Osteoblast (primary cell): ENCODE data around the gene KRTAP6-3. TPM values are rescaled to one million over a fixed set of nuclear protein-coding genes. Genes with fewer than 3 reads are reported as not detected.

ENCODE experiments used
- DNase-seq: peaks from one replicate; pipeline ENCODE4 v3.0.0; 2011; ENCODE audit warnings: low spot score, mixed read lengths; ENCODE audit not compliant: insufficient read length; ENCODE audit errors: missing footprints
- H2AFZ ChIP-seq: 2 replicates; pipeline ENCODE4 v1.6.0; 2011; ENCODE audit warnings: mild to moderate bottlenecking, low read length
- H3K27ac ChIP-seq: 2 replicates; pipeline ENCODE4 v1.5.1; 2011; ENCODE audit warnings: mild to moderate bottlenecking, low read depth, low read length, moderate library complexity
- H3K27me3 ChIP-seq: 2 replicates; pipeline ENCODE4 v1.6.0; 2012; ENCODE audit warnings: mild to moderate bottlenecking, control low read depth, inconsistent platforms, low read length, moderate library complexity; ENCODE audit not compliant: insufficient read depth
- H3K36me3 ChIP-seq: 2 replicates; pipeline ENCODE4 v1.5.1; 2011; ENCODE audit warnings: mild to moderate bottlenecking, low read length, control low read depth, moderate library complexity; ENCODE audit not compliant: insufficient read depth
- H3K4me1 ChIP-seq: 2 replicates; pipeline ENCODE4 v1.5.1; 2011; ENCODE audit warnings: mild to moderate bottlenecking, low read length, control low read depth, moderate library complexity; ENCODE audit not compliant: insufficient read depth
- H3K4me2 ChIP-seq: 2 replicates; pipeline ENCODE4 v1.6.0; 2011; ENCODE audit warnings: mild to moderate bottlenecking, low read length; ENCODE audit not compliant: insufficient read depth
- H3K4me3 ChIP-seq: fragments of 200-600 bp; sonication (generic); 3 replicates; pipeline ENCODE4 v1.5.1; 2012; ENCODE audit warnings: mild to moderate bottlenecking, low read length, inconsistent platforms; ENCODE audit not compliant: insufficient read depth
- H3K79me2 ChIP-seq: 2 replicates; pipeline ENCODE4 v1.6.0; 2012; ENCODE audit warnings: mild to moderate bottlenecking, low read length, control low read depth, inconsistent platforms; ENCODE audit not compliant: insufficient read depth
- H3K9me3 ChIP-seq: 2 replicates; pipeline ENCODE4 v1.5.1; 2011; ENCODE audit warnings: low read depth, low read length, control low read depth
- H4K20me1 ChIP-seq: 2 replicates; pipeline ENCODE4 v1.6.0; 2012; ENCODE audit warnings: mild to moderate bottlenecking, low read length, control low read depth; ENCODE audit not compliant: insufficient read depth
- total RNA-seq: library from RNA; depleted of rRNA; stranded (reverse); fragments of >200 nt; gene quantifications from 2 replicates; pipeline ENCODE4 v1.2.3, GENCODE V29; 2012
- TF ChIP-seq, protein P1 (sequence below): IDR thresholded peaks from 2 replicates; pipeline ENCODE4 v1.5.1; 2011; ENCODE audit warnings: mild to moderate bottlenecking, low read depth, low read length, moderate library complexity; ENCODE audit errors: extremely low read depth

The KRTAP6-3 gene, protein sequence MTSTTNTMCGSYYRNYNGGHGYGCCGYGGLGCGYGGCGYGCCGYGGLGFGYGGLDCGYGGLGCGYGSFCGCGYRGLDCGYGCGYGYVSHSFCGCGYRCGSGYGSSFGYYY
- not detected in 2 replicates for total RNA-seq

DNA sequence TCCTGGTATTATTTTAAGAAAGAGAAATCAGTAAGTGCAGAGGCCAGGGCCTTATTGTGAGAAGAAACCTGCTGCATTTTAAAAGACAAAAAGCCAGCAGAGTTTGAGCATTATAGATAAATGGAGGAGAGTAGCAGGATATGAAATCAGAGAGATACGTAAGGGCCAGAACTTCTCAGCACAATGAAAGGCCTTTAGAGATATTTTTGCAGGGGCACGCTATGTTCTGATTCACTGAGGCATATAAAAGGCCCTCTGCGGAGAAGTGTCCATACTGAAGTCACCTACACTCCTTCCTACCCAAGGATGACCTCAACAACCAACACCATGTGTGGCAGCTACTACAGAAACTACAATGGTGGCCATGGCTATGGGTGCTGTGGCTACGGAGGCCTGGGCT lies at the start of gene KRTAP6-3:
Gene KRTAP6-3, plus strand, starts transcription at position 301 of the 400 bp plus-strand sequence. Its CDS starts 6 bp downstream, at position 307.
- no peak within 1 kb of the TSS for H3K4me2 ChIP-seq
- H3K4me1 ChIP-seq = no peaks in the 10 kb centered on the region
- TF ChIP-seq, protein P1, sequence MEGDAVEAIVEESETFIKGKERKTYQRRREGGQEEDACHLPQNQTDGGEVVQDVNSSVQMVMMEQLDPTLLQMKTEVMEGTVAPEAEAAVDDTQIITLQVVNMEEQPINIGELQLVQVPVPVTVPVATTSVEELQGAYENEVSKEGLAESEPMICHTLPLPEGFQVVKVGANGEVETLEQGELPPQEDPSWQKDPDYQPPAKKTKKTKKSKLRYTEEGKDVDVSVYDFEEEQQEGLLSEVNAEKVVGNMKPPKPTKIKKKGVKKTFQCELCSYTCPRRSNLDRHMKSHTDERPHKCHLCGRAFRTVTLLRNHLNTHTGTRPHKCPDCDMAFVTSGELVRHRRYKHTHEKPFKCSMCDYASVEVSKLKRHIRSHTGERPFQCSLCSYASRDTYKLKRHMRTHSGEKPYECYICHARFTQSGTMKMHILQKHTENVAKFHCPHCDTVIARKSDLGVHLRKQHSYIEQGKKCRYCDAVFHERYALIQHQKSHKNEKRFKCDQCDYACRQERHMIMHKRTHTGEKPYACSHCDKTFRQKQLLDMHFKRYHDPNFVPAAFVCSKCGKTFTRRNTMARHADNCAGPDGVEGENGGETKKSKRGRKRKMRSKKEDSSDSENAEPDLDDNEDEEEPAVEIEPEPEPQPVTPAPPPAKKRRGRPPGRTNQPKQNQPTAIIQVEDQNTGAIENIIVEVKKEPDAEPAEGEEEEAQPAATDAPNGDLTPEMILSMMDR = no peak
- no peaks in the 10 kb centered on the region for H4K20me1 ChIP-seq
- H3K79me2 ChIP-seq = no peaks in the 10 kb centered on the region
- H3K27ac ChIP-seq = no peak within 1 kb of the TSS
- DNase-seq = no peak
- no peaks in the 10 kb centered on the region for H3K27me3 ChIP-seq
- no peak within 1 kb of the TSS for H3K4me3 ChIP-seq
- H3K36me3 ChIP-seq = no peaks in the 10 kb centered on the region
- no peak within 1 kb of the TSS for H2AFZ ChIP-seq
- no peaks in the 10 kb centered on the region for H3K9me3 ChIP-seq

DNA sequence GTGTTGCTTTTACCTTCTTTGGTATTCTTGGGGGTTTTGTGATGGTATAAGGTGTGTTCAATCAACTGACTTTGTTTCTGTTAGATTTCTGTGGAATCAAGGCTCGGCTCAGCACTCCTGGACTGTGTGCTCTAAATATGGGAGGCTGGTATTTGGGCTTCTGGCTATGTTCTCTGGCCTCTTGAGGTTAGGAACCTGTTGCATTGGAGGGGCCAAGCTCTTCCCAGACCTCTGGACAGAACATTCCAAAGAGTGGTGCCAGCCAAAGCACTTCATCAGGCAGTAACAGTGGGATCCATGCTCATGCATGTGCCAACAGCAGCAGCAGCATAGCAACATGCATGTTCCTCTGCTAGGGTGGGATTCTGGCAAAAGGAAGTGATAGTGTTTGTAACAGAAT lies 39.5 kb upstream of the KRTAP6-3 start:
- H3K79me2 ChIP-seq = no peaks in the 10 kb centered on the region
- H3K27ac ChIP-seq = no peak overlapping the region
- H3K27me3 ChIP-seq = no peaks in the 10 kb centered on the region
- no peaks in the 10 kb centered on the region for H3K4me1 ChIP-seq
- TF ChIP-seq, protein P1 = no peak
- no peak for DNase-seq
- no peak overlapping the region for H3K4me2 ChIP-seq
- no peak overlapping the region for H3K4me3 ChIP-seq
- H3K9me3 ChIP-seq = peaks cover 2% of the 10 kb centered on the region
- no peaks in the 10 kb centered on the region for H3K36me3 ChIP-seq
- H2AFZ ChIP-seq = no peak overlapping the region
- H4K20me1 ChIP-seq = no peaks in the 10 kb centered on the region

DNA sequence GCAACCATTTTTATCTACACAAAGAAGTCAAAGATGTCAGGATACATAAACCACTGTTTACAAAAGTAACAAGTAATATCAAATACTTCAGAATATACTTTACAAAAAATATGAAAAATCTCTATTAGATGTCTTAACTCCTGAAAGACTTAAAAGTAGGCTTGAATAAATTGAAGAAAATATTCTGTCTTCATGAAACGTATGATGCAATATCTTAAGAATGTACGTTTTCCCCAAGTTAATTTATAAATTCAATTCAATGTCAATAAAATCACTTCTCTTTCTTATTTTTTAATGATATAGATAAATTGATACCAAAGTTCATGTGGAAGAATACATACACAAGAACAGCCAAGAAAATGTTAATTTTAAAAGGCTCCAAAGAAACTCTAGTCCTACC lies 37.1 kb upstream of the KRTAP6-3 start:
- H3K4me3 ChIP-seq = no peak overlapping the region
- no peak overlapping the region for H3K27ac ChIP-seq
- no peak overlapping the region for H3K4me2 ChIP-seq
- H3K36me3 ChIP-seq = no peaks in the 10 kb centered on the region
- H2AFZ ChIP-seq = no peak overlapping the region
- H3K79me2 ChIP-seq = no peaks in the 10 kb centered on the region
- H3K4me1 ChIP-seq = no peaks in the 10 kb centered on the region
- TF ChIP-seq, protein P1 = no peak
- no peaks in the 10 kb centered on the region for H4K20me1 ChIP-seq
- H3K27me3 ChIP-seq = no peaks in the 10 kb centered on the region
- DNase-seq = no peak
- H3K9me3 ChIP-seq = peaks cover 2% of the 10 kb centered on the region

DNA sequence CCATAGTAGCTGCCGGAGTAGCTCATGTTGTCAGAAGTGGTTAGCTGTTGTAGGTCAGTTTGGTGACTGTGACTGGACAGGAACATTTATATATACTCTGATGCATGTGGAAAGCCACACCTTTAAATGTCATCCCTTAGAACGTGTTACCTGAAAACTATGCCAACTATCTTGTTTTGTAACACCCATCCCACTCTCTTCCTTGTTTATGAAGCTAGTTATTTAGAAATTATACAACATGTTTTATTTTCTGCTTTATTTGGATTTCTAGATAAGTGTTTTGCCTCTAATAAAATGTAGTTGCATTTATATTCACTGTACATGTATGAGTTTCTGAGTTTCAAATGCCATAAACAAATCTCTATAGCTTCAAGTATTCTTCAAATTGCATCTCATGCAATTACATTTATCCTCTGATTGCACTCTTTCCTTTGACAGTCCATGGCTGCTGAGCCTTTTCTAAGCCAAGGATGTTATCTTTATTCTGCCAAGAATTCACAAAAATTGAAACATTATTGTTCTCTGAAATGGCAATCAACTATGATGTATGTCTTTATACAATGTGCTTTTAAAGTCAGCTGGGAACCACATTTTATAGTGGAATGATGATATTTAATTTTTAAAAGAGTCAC lies 30.9 kb upstream of the KRTAP6-3 start, which contains the start of gene KRTAP19-7:
Gene KRTAP19-7, minus strand, starts transcription at position 51 of the 632 bp plus-strand sequence. Its CDS starts 25 bp downstream, at position 26.
- Histone ChIP-seq H3K79me2 (no peaks in the 10 kb centered on the region), H4K20me1 (no peaks in the 10 kb centered on the region), H3K4me1 (no peaks in the 10 kb centered on the region), H2AFZ (no peak within 1 kb of the TSS), H3K4me2 (no peak within 1 kb of the TSS), H3K27ac (no peak within 1 kb of the TSS), H3K4me3 (no peak within 1 kb of the TSS), H3K9me3 (peaks cover 2% of the 10 kb centered on the region), H3K36me3 (no peaks in the 10 kb centered on the region), H3K27me3 (no peaks in the 10 kb centered on the region)
- TF ChIP-seq, protein P1 = no peak
- no peak for DNase-seq
